NCI-H2171 treated with DMSO at 0.1 percent for 48 hours (cell line): ENCODE measurements around the gene EXOC7.
"Not testable (repeated sequence)": the region's sequence is repeated elsewhere in the genome, so short reads cannot be mapped to it uniquely, and the experiment has no call there.

Experiments
- DNase-seq: peaks from one replicate; lab custom pipeline; 2025; lab: John Stamatoyannopoulos, UW

EXOC7 gene

GRCh38 chr17:76074390-76075363, 28.9 kb downstream of the EXOC7 start, which contains the start of gene GALR2:
GALR2 (plus strand) TSS chr17:76074781; CDS start chr17:76074884, 103 bp downstream.
- DNase-seq = no peak

GRCh38 chr17:76072148-76072858, 31.3 kb downstream of the EXOC7 start, which contains the start of gene SRP68:
SRP68 (minus strand) TSS chr17:76072517; CDS start chr17:76072491, 26 bp downstream.
- peak; percentile 90 for DNase-seq

DNA sequence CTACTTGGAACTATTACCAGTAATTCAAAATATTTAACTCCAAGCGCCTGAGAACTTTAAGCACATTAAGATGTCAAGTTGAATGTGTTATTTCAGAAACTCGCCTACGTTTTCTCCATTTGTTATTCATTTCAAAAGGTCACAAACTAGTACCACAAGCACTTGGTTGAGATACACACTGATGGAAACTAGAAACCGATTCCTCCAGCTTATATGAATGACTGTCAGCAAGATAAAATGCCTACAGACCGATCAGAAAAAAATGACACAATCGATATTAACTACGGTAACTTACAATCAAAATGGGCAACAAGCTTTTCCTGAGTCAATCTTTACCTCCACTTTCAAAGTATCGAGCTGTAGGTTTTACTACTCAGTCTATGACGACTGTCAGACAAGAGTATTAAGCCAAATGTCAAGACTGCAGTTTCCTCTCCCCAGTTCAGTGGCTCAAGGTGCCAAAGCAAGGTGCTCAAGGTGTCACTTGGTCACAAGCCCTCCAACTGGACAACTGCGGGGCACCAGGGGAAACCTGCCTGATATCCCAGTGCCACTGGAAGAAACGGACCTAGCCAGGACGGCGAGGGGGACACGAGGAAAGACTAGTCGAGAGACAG, 31.9 kb downstream of the EXOC7 start:
- DNase-seq = no peak

- DNase-seq = no peak
Measured at GRCh38 chr17:76065775-76066174, 37.8 kb downstream of the EXOC7 start.

- no peak for DNase-seq
Measured at GRCh38 chr17:76063875-76064546, 39.6 kb downstream of the EXOC7 start.

DNA sequence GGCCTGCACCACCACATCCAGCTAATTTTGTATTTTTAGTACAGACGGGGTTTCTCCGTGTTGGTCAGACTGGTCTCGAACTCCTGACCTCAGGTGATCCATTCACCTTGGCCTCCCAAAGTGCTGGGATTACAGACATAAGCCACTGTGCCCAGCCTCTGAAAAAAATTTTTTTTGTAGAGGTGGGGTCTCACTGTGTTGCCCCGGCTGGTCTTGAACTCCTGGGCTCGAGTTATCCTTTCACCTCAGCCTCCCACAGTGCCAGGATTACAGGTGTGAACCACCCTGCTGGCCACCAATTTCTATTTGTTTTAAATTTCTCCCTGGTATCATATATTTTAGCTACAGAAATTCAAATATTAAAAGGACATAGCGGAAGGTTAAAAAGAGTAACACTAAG, 45.3 kb downstream of the EXOC7 start:
- DNase-seq = not testable (repeated sequence)

GRCh38 chr17:76056882-76057281, 46.7 kb downstream of the EXOC7 start:
- no peak for DNase-seq

GRCh38 chr17:76054112-76054476, 49.5 kb downstream of the EXOC7 start:
- no peak for DNase-seq

DNA sequence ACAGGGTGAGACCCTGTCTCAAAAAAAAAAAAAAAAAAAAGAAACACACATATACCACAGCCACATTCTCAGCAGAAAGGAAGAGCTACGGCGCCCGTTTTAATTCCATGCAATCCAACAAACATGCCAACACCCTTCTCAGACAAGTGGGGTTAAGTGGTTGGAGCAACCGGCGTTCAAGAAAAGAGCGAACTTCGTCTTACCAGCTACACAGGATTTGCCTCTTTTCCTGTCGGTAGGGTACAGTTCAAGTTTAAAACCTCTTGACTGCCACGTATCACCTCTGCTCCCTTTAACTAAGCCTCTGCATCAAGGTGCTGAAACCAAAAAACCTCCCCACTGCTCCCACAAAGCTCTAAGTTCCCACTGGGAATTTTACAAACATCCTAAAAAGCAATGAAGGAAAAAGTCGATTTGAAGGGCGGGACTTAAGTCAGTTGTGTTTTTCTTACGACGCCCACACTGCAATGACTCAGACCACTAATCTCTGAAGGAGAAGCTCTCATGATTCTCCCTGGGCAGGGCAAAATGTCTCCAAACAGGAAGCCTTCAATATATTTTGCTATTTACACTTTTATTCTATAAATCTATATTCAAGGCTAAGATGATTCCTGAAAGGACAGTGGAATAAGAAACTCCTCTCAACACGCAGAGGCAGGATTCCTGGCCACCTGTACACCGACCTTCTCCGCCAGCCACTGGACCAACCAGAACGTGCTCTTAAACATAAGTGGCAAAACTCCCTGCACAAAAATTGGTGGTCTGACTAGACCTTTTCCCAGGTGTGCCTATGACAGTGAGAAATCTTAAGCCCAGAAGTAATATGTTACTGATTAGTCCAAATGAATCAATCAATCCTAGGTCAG, 50.1 kb downstream of the EXOC7 start:
- no peak for DNase-seq

GRCh38 chr17:76051561-76051960, 52.0 kb downstream of the EXOC7 start:
- no peak for DNase-seq

DNA sequence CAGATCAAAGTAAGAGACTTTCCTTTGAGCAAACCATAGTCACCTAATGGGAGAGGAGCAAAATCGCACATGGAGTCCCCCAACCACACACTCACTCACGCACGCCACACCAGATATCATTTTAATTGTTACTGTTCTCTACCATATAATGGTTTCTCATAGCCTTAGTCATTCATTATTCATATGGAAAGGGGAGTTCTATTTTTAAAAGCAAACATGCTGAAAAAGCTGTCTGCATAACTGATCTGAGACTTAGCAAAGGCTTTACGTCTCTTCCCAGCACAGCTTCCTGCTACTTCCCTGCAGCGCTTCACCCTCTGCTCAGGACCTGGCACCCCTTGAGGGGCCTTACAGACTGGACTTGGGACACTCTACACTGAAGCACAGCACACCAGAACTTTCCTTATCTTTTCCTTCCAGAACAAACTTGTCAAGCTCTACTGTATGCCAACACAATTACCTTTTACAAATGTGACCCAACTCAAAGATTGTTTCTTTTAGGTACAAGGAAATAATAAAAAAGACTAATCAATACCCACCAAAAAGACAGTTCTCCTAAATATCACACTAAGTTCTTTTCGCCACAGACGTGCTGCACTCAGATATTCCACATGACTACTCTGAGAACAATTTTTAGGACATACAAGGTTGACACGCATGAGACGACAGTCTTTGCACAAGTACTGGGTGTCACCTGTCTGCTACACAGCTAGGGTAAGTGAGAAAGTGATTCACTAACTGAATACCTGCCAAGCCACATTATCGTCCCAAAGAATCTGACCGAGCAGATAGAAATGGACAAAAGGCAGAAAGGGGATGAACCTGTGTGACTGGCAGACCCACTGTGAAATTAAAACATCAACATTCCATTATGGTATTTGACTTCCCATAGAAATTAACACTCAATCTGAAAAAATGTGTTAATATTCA, 52.8 kb downstream of the EXOC7 start:
- no peak for DNase-seq

GRCh38 chr17:76049836-76050537, 53.6 kb downstream of the EXOC7 start:
- DNase-seq = no peak

DNA sequence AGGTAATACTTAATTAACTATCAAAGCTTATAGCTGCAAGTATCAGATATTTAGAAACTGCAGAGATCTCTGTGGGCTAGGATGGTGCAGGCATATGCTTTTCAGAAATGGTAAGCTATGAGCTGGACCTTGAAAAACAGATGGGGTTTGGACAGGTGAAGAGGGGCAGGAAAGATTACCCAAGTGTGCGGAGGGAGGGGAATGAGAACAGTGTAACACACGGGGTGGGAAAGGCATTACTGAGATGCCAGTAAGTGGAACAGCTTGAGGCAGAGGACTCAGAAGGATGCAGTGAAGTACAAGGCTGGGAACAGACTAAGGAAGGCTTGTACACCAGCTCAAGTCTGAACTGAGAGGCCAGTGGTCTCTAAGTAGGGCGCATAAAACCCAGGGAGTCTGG, 54.3 kb downstream of the EXOC7 start:
- no peak for DNase-seq

DNA sequence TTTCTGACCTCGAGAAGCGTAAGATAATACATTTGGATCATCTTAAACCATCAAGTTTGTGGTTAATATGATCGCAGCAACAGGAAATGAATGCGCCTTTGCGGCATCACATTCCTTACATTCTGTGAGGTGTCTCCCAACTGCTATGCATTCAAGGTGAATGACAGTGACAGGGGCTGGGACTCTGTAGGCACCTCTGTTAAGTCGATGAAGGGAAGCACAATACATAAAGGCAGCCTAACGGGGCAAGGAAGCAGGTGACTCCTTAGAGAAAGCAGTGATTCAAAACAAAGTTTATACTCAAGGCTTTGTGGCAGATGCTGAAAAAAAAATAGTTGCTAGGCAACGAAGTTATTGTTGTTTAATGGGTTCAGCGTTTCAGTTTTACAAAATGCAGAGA, 54.9 kb downstream of the EXOC7 start:
- DNase-seq = no peak

GRCh38 chr17:76048025-76048605, 55.5 kb downstream of the EXOC7 start:
- DNase-seq = no peak

GRCh38 chr17:76046064-76046463, 57.5 kb downstream of the EXOC7 start:
- DNase-seq = no peak

- DNase-seq = not testable (repeated sequence)
Measured at GRCh38 chr17:76044475-76045007, 59.0 kb downstream of the EXOC7 start.

- DNase-seq = not testable (repeated sequence)
Measured at GRCh38 chr17:76042868-76043267, 60.7 kb downstream of the EXOC7 start.
